ACHN (cell line): ENCODE measurements around the gene CELF4.

Experiments used
- DNase-seq: peaks from one replicate; pipeline ENCODE4 v3.0.0-alpha.2; 2015
- in situ Hi-C: cut with HindIII; loops from 2 replicates; pipeline ENCODE4 v1.10.0; 2017; ENCODE audit warnings: low sequenced_read_pairs, low pct_ligation_motif_present, low pct_unique_long_range_greater_than_20kb

The CELF4 gene

GRCh38 chr18:37565101-37565976 lies at the start of gene CELF4:
Gene CELF4 (minus strand): TSS chr18:37565798.
- peak; percentile 19 for DNase-seq
- in situ Hi-C loops: no loop called here

GRCh38 chr18:37613253-37613565 lies 47.6 kb upstream of the CELF4 start:
- no peak for DNase-seq
- in situ Hi-C loops: no loop called here

- in situ Hi-C loops: no loop called here
- DNase-seq: no peak
These were observed 47.1 kb upstream of the CELF4 start for GRCh38 chr18:37612524-37613252.

- in situ Hi-C loops: no loop called here
- DNase-seq: no peak
These were observed 46.1 kb upstream of the CELF4 start for GRCh38 chr18:37611614-37612279.

GRCh38 chr18:37608876-37609275 lies 43.3 kb upstream of the CELF4 start:
- DNase-seq: no peak
- in situ Hi-C loops: no loop called here

- no peak for DNase-seq
These were observed 41.7 kb upstream of the CELF4 start for GRCh38 chr18:37607281-37607680.

GRCh38 chr18:37604032-37604431 lies 38.4 kb upstream of the CELF4 start:
- in situ Hi-C loops: no loop called here
- no peak for DNase-seq

More at GRCh38 chr18:37607281-37607680, 41.7 kb upstream of the CELF4 start:
- in situ Hi-C loops: no loop called here

- in situ Hi-C loops: no loop called here
- no peak for DNase-seq
These were observed 33.6 kb upstream of the CELF4 start for GRCh38 chr18:37598966-37599896.

- no peak for DNase-seq
- in situ Hi-C loops: no loop called here
These were observed 32.8 kb upstream of the CELF4 start for GRCh38 chr18:37598396-37598795.

GRCh38 chr18:37590346-37590745 lies 24.7 kb upstream of the CELF4 start:
- no peak for DNase-seq
- in situ Hi-C loops: no loop called here

- no peak for DNase-seq
These were observed 22.7 kb upstream of the CELF4 start for GRCh38 chr18:37588289-37588688.

GRCh38 chr18:37586656-37587225 lies 21.1 kb upstream of the CELF4 start:
- in situ Hi-C loops: no loop called here
- DNase-seq: no peak

More at GRCh38 chr18:37588289-37588688, 22.7 kb upstream of the CELF4 start:
- in situ Hi-C loops: no loop called here

GRCh38 chr18:37584952-37585695 lies 19.5 kb upstream of the CELF4 start:
- no peak for DNase-seq
- in situ Hi-C loops: no loop called here

- no peak for DNase-seq
- in situ Hi-C loops: no loop called here
These were observed 18.6 kb upstream of the CELF4 start for GRCh38 chr18:37584217-37584616.

GRCh38 chr18:37582261-37582660 lies 16.7 kb upstream of the CELF4 start:
- in situ Hi-C loops: no loop called here
- no peak for DNase-seq

GRCh38 chr18:37578886-37579513 lies 13.4 kb upstream of the CELF4 start:
- peak; percentile 30 for DNase-seq
- in situ Hi-C loops: no loop called here

GRCh38 chr18:37578182-37578678 lies 12.6 kb upstream of the CELF4 start:
- no peak for DNase-seq
- in situ Hi-C loops: no loop called here
